Small intestine (tissue), 7 donors: Measurements from ENCODE around the gene ITM2C. TPM values are rescaled to one million over a fixed set of nuclear protein-coding genes. Genes with fewer than 3 reads are reported as not detected.

Experiments
- DNase-seq, 2 donors: peaks; one replicate each; pipeline versions ENCODE4 v3.0.0 to v3.0.0-alpha.2; 2013
- FAIRE-seq: peaks from 2 replicates; lab custom pipeline; 2012; peaks lifted over from hg19 to GRCh38; lab: Jason Lieb, UNC
- H3K27ac ChIP-seq, 3 donors: one replicate each; pipeline ENCODE4 v1.5.1; 2013; ENCODE audit warnings: low read length in 2 of 3, mild to moderate bottlenecking in 2 of 3, control low read depth in 1 of 3, inconsistent platforms in 1 of 3, low read depth in 1 of 3, moderate library complexity in 1 of 3
- H3K27me3 ChIP-seq, 3 donors: one replicate each; pipeline ENCODE4 v1.6.1; 2013; ENCODE audit warnings: low read length in 3 of 3, inconsistent platforms in 1 of 3; ENCODE audit not compliant: control insufficient read depth in 3 of 3, insufficient read depth in 3 of 3
- H3K36me3 ChIP-seq, 3 donors: one replicate each; pipeline ENCODE4 v1.6.1; 2013; ENCODE audit warnings: low read length in 3 of 3, inconsistent platforms in 1 of 3, low read depth in 1 of 3, mild to moderate bottlenecking in 1 of 3, moderate library complexity in 1 of 3; ENCODE audit not compliant: control insufficient read depth in 3 of 3, insufficient read depth in 2 of 3
- H3K4me1 ChIP-seq, 3 donors: one replicate each; pipeline ENCODE4 v1.6.1; 2013; ENCODE audit warnings: low read length in 2 of 3, inconsistent platforms in 1 of 3, low read depth in 1 of 3, mild to moderate bottlenecking in 1 of 3, moderate library complexity in 1 of 3; ENCODE audit not compliant: control insufficient read depth in 3 of 3, insufficient read depth in 2 of 3
- H3K4me3 ChIP-seq, 3 donors: one replicate each; pipeline ENCODE4 v1.5.1; 2013; ENCODE audit warnings: low read length in 3 of 3, control low read depth in 1 of 3, inconsistent platforms in 1 of 3, low read depth in 1 of 3, mild to moderate bottlenecking in 1 of 3, moderate library complexity in 1 of 3
- H3K9me3 ChIP-seq, 2 donors: one replicate each; pipeline ENCODE4 v1.6.1; 2013; ENCODE audit warnings: low read depth in 1 of 2, low read length in 1 of 2; ENCODE audit not compliant: control insufficient read depth in 2 of 2, insufficient read depth in 1 of 2
- WGBS, 3 donors: extraction: QIAGEN DNeasy Blood & Tissue Kit; methylation state at CpG; one replicate each; pipeline ENCODE4 v1.1.7; 2013; 5-methylcytosine and 5-hydroxymethylcytosine counted together
- polyA plus RNA-seq, 4 donors: library from polyadenylated mRNA; stranded (reverse) in 3 of 4; unstranded in 1 of 4; fragments of 200-250 nt in 3 of 4; fragments of 120-200 nt in 1 of 4; gene quantifications; one replicate each; pipeline versions ENCODE4 v1.2.1 to v1.2.3, GENCODE V29; 2013
- donor health status: healthy with polysubstance abuse.
- donor health status: control.
- donor health status: control.
- donor health status: Bipolar disorder and iron deficiency.
- donor health status: healthy.

Gene ITM2C
- polyA plus RNA-seq, 4 donors: 38.9 to 455 (median 168) TPM

GRCh38 chr2:230861552-230862255 lies 3.0 kb upstream of the ITM2C start:
- no peak overlapping the region for H3K4me3 ChIP-seq
- WGBS, 3 donors: 44 to 46% (median 44%) methylated on average over 13 of the region's 13 CpGs
- no peak for FAIRE-seq
- H3K27ac ChIP-seq: no peak overlapping the region
- DNase-seq: no peak
- H3K4me1 ChIP-seq: peaks cover 2 to 14% (median 2%) of the 10 kb centered on the region in 3 donors
- H3K36me3 ChIP-seq: peaks cover 0 to 5% (median 0%) of the 10 kb centered on the region in 3 donors
- no peaks in the 10 kb centered on the region for H3K9me3 ChIP-seq
- H3K27me3 ChIP-seq: peaks cover 0 to 2% (median 0%) of the 10 kb centered on the region in 3 donors

GRCh38 chr2:230862292-230862691 lies 2.5 kb upstream of the ITM2C start:
- FAIRE-seq: no peak
- H3K4me1 ChIP-seq: peaks cover 2 to 19% (median 3%) of the 10 kb centered on the region in 3 donors
- no peak overlapping the region for H3K4me3 ChIP-seq
- 92 to 95% (median 92%) methylated on average over 5 of the region's 5 CpGs for WGBS, 3 donors
- DNase-seq: no peak
- peaks cover 0 to 2% (median 0%) of the 10 kb centered on the region in 3 donors for H3K27me3 ChIP-seq
- H3K9me3 ChIP-seq: no peaks in the 10 kb centered on the region
- no peak overlapping the region for H3K27ac ChIP-seq
- peaks cover 0 to 11% (median 0%) of the 10 kb centered on the region in 3 donors for H3K36me3 ChIP-seq

DNA sequence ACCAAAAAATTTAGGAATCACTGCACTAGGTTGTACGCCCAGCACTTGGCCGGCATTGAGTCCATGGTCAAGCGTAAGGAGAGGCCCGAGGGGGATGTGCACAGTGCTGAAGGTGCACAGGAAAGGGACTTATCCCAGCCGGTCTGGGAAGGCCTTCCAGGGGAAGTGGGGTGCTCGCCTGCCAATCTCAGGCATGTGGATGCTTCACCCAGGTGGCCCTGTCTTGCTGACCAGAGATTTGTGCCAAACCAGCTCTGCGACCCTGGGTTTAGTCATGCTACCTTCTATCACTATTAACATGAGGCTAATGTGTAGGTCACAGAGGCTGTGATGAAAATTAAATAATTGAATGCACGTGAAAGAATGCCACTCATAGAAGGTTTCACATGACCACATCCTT lies 1.7 kb upstream of the ITM2C start:
- Histone ChIP-seq H3K4me1 (peaks cover 2 to 25% (median 3%) of the 10 kb centered on the region in 3 donors), H3K4me3 (no peak overlapping the region), H3K27me3 (peaks cover 0 to 2% (median 0%) of the 10 kb centered on the region in 3 donors), H3K27ac (no peak overlapping the region), H3K9me3 (no peaks in the 10 kb centered on the region), H3K36me3 (peaks cover 0 to 17% (median 0%) of the 10 kb centered on the region in 3 donors)
- DNase-seq (no peak), FAIRE-seq (no peak)
- WGBS, 3 donors: 67 to 73% (median 68%) methylated on average over 8 of the region's 8 CpGs

GRCh38 chr2:230863442-230864121 lies 1.2 kb upstream of the ITM2C start:
- H3K27me3 ChIP-seq: peaks cover 0 to 2% (median 0%) of the 10 kb centered on the region in 3 donors
- no peak overlapping the region for H3K4me3 ChIP-seq
- FAIRE-seq (no peak), DNase-seq (peak; percentile 18 to 24)
- peaks cover 2 to 30% (median 3%) of the 10 kb centered on the region in 3 donors for H3K4me1 ChIP-seq
- no peaks in the 10 kb centered on the region for H3K9me3 ChIP-seq
- 56 to 75% (median 63%) methylated on average over 12 to 13 of the region's 13 CpGs for WGBS, 3 donors
- peaks cover 0 to 21% (median 0%) of the 10 kb centered on the region in 3 donors for H3K36me3 ChIP-seq
- H3K27ac ChIP-seq: no peak overlapping the region

DNA sequence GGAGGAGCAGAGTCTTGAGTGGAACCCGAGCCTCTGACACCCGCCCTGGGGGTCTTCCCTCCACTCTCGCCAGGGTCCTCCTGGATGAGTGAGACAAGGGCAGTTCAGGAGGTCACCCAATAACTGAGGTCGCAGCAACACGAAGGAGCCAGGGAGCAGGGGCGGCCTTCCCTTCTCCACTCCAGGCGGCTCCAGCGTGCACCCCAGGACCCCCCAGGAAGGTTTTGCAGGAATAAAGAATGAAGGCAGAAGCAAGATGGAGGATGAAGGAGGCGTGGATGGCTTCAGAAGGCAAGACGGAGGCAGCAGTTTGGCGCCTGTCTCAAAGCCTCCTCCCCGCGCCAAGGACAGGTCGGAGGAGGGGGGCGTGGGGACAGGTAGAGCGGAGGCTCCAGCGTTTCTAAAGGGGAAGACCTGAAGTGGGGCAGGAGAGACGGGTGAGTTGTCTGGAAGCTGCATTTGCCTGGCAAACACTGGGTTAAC lies 579 bp upstream of the ITM2C start:
- H3K27ac ChIP-seq: peak overlapping the region in 1 of 3 donors; percentile 34
- WGBS, 3 donors: 39 to 46% (median 45%) methylated on average over 17 to 18 of the region's 18 CpGs
- peaks cover 2 to 36% (median 3%) of the 10 kb centered on the region in 3 donors for H3K4me1 ChIP-seq
- H3K9me3 ChIP-seq: no peaks in the 10 kb centered on the region
- H3K36me3 ChIP-seq: peaks cover 0 to 26% (median 0%) of the 10 kb centered on the region in 3 donors
- FAIRE-seq: no peak
- no peak for DNase-seq
- peak overlapping the region in 2 of 3 donors; percentile 59 to 82 for H3K4me3 ChIP-seq
- H3K27me3 ChIP-seq: peaks cover 0 to 2% (median 0%) of the 10 kb centered on the region in 3 donors

- 1 to 2% (median 2%) methylated on average over 24 of the region's 24 CpGs for WGBS, 3 donors
- no peak for DNase-seq
- peaks cover 0 to 2% (median 0%) of the 10 kb centered on the region in 3 donors for H3K27me3 ChIP-seq
Measured at GRCh38 chr2:230865307-230865765, 594 bp downstream of the ITM2C start.

DNA sequence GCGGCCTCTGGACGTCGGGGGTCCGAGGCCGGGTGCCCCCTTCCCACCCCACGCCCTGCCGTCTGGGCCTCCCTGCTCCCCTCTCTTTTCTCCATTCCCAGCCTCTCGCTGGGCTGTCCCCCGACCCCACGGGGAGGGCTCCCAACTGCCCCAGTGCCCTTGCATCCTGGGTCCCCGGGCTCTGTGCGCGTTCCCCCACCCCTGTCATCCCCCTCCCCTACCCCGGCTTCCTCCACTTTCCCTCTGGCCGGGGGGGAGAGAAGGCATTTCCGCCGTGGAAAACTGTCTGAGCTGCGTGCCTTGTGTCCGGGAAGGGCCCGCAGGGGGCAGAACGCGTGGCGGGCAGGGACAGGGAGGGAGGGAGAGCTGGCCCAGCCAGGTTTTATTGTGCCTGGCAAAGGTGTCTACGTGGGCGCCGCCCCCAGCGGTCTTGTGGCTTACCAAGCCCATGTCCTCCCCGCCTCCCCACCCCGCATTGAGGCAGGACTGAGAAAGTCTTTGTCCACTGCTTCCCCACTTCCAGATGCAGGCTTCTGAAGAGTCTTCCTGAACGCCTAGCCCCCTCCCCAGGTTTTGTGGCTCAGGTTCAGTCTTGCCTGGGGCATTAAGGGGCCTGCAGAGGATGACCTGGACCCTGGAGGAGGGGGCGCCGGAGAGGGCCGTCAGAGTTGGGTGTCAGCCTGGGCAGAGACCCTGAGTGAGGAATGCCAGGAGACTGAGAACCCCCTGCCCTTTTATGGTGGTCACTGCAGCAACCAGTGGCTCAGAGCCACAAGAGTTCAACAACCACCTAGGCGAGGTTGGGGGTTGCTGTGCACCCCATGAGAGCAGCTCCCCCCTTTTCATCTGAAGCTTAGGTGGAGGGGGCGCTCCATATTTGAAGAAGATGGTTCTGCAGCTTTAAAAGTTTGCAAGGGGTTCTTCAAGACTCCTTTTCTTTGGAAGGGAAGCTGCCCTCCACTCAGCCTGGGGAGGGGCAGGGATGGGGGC lies 1.3 kb downstream of the ITM2C start:
- peak overlapping the region; percentile 82 to 93 (median 88) for H3K4me3 ChIP-seq
- 12 to 16% (median 14%) methylated on average over 32 to 35 of the region's 35 CpGs for WGBS, 3 donors
- peak; percentile 74 to 89 for DNase-seq
- H3K9me3 ChIP-seq: no peaks in the 10 kb centered on the region
- H3K27me3 ChIP-seq: peaks cover 0 to 2% (median 0%) of the 10 kb centered on the region in 3 donors
- H3K27ac ChIP-seq: peak overlapping the region; percentile 5 to 80 (median 38)
- H3K36me3 ChIP-seq: peaks cover 0 to 44% (median 0%) of the 10 kb centered on the region in 3 donors
- FAIRE-seq: no peak
- H3K4me1 ChIP-seq: peaks cover 2 to 55% (median 10%) of the 10 kb centered on the region in 3 donors

More at GRCh38 chr2:230865307-230865765, 594 bp downstream of the ITM2C start:
- Histone ChIP-seq H3K27ac (peak overlapping the region; percentile 34 to 80 (median 62)), H3K4me3 (peak overlapping the region; percentile 82 to 93 (median 88)), H3K36me3 (peaks cover 0 to 37% (median 0%) of the 10 kb centered on the region in 3 donors), H3K9me3 (no peaks in the 10 kb centered on the region), H3K4me1 (peaks cover 2 to 48% (median 5%) of the 10 kb centered on the region in 3 donors)
- no peak for FAIRE-seq
